HG03439 (cell line): ENCODE results near the gene NOSTRIN.
"Not testable (repeated sequence)": the region's sequence is repeated elsewhere in the genome, so short reads cannot be mapped to it uniquely, and the experiment has no call there.

Experiments used
- ATAC-seq: cut with Tn5 transposase; IDR thresholded peaks from one replicate; pipeline ENCODE4 v1.9.1; 2021; ENCODE audit warnings: mild to moderate bottlenecking, moderate library complexity; ENCODE audit not compliant: unreplicated experiment

Gene NOSTRIN

DNA sequence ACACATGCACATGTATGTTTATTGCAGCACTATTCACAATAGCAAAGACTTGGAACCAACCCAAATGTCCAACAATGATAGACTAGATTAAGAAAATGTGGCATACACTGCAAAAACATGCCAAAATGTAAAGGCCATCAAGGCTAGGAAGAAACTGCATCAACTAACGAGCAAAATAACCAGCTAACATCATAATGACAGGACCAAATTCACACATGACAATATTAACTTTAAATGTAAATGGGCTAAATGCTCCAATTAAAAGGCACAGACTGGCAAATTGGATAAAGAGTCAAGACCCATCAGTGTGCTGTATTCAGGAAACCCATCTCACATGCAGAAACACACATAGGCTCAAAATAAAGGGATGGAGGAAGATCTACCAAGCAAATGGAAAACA, 64.7 kb downstream of the NOSTRIN start:
- not testable (repeated sequence) for ATAC-seq

DNA sequence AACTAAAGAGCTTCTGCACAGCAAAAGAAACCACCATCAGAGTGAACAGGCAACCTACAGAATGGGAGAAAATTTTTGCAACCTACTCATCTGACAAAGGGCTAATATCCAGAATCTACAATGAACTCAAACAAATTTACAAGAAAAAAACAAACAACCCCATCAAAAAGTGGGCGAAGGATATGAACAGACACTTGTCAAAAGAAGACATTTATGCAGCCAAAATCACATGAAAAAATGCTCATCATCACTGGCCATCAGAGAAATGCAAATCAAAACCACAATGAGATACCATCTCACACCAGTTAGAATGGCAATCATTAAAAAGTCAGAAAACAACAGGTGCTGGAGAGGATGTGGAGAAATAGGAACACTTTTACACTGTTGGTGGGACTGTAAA, 67.9 kb downstream of the NOSTRIN start:
- ATAC-seq = not testable (repeated sequence)

DNA sequence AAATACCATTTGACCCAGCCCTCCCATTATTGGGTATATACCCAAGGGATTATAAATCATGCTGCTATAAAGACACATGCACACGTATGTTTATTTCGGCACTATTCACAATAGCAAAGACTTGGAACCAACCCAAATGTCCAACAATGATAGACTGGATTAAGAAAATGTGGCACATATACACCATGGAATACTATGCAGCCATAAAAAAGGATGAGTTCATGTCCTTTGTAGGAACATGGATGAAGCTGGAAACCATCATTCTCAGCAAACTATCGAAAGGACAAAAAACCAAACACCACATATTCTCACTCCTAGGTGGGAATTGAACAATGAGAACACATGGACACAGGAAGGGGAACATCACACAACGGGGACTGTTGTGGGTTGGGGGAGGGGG, 68.4 kb downstream of the NOSTRIN start:
- ATAC-seq = not testable (repeated sequence)

DNA sequence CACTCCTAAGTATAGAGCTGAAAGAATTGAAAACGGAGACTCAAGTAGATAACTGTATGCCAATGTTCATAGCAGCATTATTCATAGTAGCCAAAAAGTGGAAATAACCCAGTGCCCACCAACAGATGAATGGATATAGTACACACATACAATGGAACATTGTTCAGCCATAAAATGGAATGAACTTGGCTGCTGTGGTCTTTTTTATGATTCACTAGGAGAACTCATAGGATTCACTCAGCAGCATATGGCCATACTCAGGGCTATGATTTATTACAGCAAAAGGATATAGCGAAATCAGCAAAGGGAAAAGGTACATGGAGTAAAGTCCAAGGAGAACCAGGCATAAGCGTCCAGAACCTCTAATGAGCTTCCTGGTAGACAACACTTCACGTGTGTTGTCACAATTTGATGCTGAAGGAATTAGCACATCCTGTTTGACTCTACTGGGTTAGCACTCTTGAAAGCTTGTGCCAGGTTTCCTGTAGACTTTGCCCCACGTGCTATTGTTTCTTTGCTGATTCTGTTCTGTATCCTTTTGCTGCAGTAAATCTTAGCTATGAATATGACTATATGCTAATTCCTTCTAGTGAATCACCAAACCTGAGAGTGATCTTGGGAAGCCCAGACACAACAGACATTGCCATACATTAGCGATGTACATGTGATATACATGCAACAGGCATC, 72.1 kb downstream of the NOSTRIN start:
- ATAC-seq = no peak

DNA sequence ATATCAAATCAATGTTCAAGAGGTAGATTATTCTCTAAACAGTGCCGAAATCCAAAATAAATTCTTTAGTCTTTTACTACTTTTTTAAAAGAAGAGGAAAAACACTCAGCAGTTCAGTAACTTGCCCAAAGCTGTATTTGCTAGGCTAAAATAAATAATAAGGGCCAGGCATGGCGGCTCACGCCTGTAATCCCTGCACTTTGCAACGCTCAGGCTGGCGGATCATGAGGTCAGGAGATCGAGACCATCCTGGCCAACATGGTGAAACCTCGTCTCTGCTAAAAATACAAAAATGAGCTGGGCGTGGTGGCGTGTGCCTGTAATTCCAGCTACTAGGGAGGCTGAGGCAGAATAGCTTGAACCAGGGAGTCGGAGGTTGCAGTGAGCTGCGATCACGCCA, 79.7 kb downstream of the NOSTRIN start:
- not testable (repeated sequence) for ATAC-seq

DNA sequence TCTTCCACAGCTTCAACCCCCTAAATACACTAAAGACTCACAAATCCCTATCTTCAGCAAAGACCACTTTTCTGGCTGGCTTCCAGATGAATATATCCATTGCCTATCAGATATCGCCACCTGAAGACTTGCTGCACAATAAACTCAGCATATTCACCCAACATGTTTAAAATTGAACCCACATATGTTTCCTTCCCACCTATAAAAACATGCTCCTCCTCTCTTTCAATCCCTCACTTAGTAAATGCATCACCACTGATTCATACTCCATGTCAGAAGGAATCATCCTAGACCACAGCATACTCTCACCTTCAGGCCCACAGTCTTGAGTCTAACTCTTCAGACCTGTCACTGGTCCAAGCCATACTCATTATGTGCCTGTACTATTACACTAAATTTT, 82.5 kb downstream of the NOSTRIN start:
- ATAC-seq = no peak

DNA sequence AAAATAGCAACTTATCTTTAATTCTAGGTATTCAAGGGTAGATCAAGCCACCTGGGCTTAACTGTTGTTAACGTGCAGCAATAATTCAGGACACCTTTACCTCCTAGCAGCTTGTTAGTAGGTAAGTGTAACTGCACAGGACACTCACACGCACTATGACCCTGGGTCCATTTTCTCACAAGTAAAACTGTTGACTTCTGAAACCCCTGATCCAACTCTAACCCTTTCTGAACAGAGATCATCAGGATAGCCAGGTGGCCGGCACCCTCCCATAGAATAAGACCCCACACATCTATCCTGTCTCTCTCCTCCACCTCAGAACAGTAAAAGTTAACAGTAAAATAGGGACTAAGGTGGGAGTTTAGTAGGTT, 87.2 kb downstream of the NOSTRIN start:
- peak; percentile 4 for ATAC-seq

DNA sequence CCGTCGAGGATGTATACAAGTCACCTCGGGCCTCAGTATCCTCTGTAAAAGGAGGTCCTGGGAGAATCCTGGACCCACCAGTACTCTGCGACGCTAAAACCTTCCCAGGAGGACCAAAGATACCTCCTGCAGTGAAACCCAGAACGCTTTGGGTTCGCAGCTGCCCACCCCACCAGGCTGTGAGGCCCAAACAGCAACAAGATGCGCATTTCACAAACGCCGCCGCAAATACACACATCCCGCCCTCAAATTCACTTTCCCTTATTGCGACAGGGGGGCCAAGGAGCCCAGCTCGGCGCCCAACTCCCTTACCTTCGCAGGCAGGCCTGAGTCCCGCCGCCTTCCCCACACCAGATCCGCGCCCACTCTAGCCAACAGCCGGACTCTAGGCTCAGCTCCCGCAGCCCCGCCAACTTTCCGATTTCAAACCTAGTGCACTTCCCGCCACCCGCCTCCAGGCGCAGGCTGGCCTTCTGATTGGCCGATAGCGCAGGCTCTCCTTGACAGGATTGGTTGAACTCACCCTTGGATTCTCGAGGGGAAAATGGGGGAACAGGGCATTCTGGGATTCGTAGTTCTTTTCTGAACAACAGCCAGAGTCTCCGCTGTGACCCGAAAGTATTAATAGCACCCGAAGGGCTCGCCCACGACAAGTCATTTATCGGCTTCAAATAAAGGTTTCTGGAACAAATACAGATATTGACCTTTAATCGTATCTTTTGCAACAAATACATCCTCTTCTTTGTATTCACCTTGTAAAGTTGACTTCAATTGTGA, 87.8 kb downstream of the NOSTRIN start, which contains the start of gene SPC25:
Gene SPC25, minus strand, starts transcription at position 425 of the 777 bp plus-strand sequence. CDS start 911 bp downstream, outside the sequence.
- peak; percentile 99 for ATAC-seq

DNA sequence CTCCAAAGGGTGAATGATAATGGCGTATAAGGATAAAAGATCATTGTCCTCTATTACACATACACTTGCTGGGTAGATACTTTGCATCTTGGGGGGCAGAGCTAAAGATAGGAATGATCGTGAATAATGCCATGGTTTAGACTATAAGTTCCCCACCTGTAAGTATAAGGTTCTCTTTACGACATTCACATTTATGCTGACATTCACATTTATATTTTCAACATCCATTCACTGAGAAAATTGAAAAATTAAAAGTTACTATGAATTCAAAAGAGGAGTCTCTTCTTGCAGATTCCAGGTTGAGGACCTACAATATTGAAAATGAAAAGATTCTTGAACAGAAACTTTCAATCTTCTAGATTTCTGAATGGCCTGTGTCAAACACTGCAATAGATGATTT, 89.9 kb downstream of the NOSTRIN start:
- no peak for ATAC-seq

DNA sequence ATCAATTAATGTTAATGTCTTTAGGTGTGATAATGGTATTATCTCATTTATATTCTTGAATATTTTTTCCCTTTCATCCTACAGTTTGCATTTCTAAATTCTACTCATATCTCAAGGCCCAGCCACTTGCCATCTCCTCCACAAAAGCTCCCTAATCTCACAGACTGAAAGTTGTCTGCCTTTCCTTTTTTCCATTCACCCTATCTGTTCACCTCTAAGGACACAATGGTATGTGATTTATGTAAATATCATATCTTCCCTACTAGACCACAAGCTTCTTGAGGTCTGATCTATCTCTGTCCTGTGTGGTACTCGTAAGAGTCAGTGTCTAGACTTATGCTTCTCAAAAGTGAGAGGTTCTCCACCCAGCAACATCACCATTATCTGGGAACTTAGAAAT, 91.7 kb downstream of the NOSTRIN start:
- no peak for ATAC-seq

DNA sequence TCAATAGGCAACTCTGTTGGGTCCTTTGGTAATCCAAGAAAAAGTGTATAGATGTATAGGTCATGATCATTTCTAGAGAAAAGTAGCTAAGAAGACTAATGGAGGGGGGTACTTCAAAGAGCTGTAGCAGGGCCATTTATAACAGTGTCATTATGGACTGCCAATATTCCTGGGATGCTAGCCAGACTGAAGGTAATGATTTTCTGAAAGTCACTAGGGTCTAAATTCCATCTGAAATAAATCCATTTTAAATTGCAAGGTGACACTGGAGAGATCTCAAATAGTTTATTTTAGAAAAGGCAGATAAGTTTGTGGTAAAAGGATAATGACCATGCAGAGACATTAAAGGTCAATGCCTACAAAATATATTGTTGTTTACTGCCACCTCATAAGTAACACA, 92.3 kb downstream of the NOSTRIN start:
- ATAC-seq = no peak

DNA sequence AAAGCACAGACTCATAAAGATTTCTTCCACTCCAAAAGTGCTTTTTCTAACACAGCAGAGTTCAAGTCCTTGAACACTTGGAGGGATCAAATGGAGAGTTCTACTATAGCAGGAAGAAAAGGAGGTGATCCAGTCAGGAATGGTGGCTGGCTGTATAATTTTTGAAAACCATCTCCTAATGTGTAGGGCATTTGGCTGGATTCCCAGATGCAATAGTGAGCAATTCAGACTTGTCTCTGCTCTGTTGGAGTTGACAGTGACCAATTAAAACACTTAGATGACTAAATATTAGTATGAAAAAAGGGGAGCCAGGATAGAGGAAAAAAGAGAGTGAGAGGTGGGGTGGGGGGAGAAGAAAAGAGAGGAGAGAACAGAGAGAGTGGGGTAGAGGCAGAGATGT, 93.3 kb downstream of the NOSTRIN start:
- no peak for ATAC-seq

DNA sequence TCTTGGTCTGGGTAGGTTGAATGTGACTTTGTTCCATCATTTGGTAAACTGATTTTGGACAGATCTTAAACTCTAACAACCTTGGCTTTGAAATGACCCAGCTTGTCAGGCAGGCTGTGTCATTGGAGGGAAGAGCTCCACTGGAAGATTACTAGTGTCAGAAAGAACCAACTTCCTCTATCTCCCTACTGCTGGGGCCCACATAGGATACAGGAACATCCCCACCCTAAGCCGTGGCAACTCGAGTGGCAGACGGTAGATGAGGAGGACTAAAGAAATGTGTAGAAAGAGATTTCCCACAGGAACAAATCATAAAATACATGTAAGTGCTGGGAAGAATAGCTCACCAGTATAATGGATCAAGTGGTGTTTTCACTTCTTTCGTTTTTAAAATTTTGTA, 94.3 kb downstream of the NOSTRIN start:
- ATAC-seq = no peak

DNA sequence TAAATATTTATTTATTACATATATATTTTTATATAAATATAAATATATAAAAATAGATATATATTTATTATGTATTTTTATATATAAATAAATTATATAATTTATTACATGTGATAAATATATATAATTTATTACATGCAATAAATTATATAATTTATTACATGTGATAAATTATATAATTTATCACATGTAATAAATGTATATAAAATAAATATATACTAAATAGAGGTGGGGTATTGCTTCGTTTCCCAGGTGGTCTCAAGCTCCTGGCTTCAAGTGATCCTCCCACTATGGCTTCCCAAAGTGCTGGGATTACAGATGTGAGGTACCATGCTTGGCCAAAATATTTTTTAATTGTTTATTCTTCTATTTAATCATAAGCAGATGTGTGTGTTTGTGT, 95.0 kb downstream of the NOSTRIN start:
- ATAC-seq = no peak

DNA sequence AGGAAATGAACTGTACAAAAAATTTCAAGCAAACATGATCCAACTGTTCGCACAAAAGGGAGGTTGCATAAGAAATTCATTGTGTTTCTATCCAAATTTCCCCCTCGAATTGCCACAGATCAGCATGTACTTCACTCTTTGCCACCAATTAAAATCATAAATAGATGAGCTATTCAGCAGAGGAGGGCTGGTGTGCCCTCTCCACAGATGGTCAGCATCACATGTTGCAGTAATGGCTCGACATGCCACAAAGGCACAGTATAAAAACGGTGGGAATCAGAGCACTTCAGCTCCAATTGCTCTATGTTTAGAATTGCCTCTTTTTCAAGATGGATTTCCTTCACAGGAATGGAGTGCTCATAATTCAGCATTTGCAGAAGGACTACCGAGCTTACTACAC, 98.6 kb downstream of the NOSTRIN start, which contains the start of gene G6PC2:
Gene G6PC2, plus strand, starts transcription at position 289 of the 400 bp plus-strand sequence. Its CDS starts 41 bp downstream, at position 330.
- no peak for ATAC-seq

DNA sequence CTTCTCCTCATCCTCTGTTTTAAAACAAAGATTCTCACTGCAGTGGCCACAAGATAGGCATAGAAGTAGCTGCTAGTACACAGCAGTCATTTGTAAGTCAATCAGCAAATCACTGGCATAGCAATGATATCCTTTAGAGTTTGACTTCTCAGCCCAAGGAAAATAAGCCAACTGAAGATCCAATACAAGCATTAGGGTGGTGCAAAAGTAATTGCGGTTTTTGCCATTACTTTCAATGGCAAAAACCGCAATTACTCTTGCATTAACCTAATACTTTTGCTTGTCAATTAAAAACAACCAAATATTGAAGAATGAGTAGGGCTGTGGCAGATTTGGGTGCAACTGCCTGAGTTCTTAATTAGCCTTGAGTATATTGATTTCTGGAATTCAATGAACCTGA, 101.5 kb downstream of the NOSTRIN start:
- ATAC-seq = no peak

DNA sequence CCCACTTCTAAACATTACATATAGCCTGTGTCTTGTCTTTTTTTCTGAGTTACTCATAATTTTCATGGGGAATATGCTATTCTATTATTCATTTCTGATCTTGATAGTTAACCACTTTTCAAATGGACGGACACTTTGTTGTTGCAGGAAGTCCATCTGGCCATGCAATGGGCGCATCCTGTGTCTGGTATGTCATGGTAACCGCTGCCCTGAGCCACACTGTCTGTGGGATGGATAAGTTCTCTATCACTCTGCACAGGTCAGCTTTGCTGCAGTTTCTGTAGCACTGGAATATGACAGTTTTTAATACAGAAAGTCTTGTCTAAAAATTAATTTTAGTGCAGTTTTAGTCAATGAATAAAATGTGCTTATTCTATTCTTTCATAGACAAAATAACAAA, 101.9 kb downstream of the NOSTRIN start:
- ATAC-seq = no peak

DNA sequence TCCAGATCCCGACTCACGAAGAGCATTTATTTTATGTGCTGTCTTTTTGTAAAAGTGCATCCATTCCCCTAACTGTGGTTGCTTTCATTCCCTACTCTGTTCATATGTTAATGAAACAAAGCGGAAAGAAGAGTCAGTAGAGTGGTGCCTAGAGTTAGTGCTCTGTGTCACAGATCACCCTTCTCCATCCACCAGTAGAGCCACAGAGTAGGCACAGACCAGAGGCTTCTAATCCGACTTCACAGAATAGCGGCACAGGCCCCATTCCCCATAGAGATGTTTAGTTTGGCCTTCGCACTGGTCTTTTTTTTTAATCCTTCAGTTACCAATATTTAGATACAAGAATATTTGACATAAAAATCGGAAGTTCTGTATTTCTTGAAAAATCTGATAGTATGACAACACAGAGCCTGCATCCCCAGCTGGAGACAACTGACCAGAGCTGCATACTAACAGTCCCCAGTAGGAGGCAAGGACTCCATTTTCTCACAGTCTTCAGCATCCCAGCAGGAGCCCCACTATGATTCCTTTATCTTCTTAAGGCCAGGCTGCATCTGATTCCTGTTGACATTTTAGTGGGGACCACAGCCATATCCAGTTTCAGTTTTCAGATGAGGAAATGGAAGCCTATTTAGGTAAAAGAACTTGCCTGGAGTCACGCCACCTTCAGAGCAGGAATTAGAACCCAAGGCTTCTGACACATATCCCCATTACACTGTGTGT, 105.7 kb downstream of the NOSTRIN start:
- ATAC-seq = no peak

DNA sequence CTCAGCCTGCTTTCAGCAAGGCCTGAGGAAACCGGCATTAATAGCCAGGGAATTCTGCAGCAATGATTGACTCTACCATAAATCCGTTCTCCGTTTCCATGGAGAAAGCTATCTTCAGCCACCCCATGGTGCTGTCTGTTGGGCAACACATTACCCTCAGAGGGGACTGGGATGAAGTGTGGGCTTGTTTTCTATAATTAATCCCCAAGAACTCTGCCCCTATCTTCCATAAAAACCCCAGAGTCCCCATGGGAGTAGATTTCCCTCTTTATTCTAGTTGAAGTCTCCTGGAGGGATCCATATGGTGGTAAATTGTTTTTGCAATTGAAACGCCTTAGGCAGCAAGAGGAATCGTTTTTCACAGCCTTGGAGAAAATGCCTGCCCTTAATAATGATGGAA, 107.9 kb downstream of the NOSTRIN start:
- ATAC-seq = no peak

DNA sequence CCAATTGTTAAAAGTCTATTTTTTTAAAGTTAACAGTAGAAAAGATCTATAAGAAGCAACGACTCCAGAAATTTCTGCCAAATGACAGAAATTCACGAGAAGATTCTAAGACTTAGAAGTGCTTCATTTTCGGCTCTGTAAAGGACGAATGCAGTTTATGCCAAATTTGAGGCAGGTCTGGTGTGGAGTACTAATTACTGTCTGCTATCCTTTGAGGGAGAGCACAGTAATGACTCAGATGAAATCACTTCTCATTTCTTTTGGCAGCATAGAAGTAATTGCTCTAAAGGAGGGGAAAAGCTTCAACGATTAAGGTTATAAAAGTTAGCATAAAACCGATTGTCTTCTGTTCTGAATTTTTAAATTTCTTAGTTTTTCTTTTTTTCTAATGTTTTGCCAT, 110.0 kb downstream of the NOSTRIN start:
- no peak for ATAC-seq

DNA sequence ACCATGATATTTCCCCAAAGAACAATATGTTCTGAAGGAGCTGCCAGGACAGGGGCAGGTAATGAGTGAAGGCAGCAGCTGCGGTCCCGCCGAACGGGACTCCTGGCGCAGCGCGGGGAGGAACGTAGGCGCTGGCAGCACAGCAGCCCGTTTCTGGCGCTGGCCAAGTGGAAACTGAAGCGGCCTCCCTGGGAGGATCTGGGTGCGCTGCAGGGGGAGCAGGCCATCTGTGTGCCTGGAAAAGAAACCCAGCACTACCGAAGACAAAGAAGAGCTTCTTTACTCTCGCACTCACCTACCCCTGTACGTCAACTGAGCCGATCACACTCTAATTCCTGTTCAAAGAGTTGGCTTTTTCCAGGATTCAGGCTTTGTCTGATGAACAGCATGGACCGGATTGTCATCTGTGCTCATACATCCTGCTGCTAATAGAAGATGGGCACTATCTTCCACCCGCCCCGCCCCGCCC, 110.5 kb downstream of the NOSTRIN start:
- no peak for ATAC-seq

DNA sequence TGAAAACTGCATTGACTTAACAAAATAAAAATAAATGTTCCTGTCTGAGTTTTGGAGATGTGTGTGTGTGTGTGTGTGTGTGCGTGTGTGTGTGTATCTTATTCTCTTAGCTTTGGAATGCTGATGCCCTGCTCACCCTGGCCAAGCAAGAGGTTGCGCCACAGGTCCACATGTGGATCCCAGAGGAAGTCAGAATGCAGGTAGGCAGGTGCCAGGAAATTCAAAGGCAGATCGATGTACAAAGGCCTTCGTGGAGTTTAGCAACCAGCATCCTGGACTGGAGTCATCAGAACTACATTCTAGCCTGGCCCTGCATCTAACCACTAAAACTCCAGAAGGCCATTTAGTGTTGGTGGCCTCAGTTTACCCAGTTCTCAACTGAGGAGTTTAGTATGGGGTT, 111.1 kb downstream of the NOSTRIN start:
- no peak for ATAC-seq
